Muscle layer of colon (tissue), 2 donors: ENCODE data around the gene PPFIBP1.

Experiments
- H3K27ac ChIP-seq: one replicate; pipeline ENCODE4 v1.7.0; 2013; ENCODE audit warnings: low read depth, mild to moderate bottlenecking, low read length, moderate library complexity
- H3K27me3 ChIP-seq, 2 donors: one replicate each; pipeline ENCODE4 v1.7.0; 2013; ENCODE audit warnings: low read length in 2 of 2, mild to moderate bottlenecking in 2 of 2; ENCODE audit not compliant: insufficient read depth in 2 of 2, control insufficient read depth in 1 of 2
- H3K36me3 ChIP-seq: one replicate; pipeline ENCODE4 v1.7.0; 2013; ENCODE audit warnings: mild to moderate bottlenecking, low read length; ENCODE audit not compliant: insufficient read depth
- H3K4me1 ChIP-seq: one replicate; pipeline ENCODE4 v1.7.0; 2013; ENCODE audit warnings: mild to moderate bottlenecking, low read length; ENCODE audit not compliant: insufficient read depth
- H3K4me3 ChIP-seq, 2 donors: one replicate each; pipeline ENCODE4 v1.7.0; 2013; ENCODE audit warnings: low read length in 2 of 2, low read depth in 1 of 2, mild to moderate bottlenecking in 1 of 2, moderate library complexity in 1 of 2
- H3K9ac ChIP-seq: one replicate; pipeline ENCODE4 v1.7.0; 2013; ENCODE audit warnings: low read length
- H3K9me3 ChIP-seq: one replicate; pipeline ENCODE4 v1.7.0; 2013; ENCODE audit warnings: mild to moderate bottlenecking, low read length
- donor health status: abdominal sarcoma.
- donor health status: Adenocarcinoma of cecum.

PPFIBP1 gene

GRCh38 chr12:27554421-27555186 is 30.6 kb downstream of the PPFIBP1 start:
- no peaks in the 10 kb centered on the region for H3K9me3 ChIP-seq
- H3K4me1 ChIP-seq = peaks cover 70% of the 10 kb centered on the region
- no peaks in the 10 kb centered on the region for H3K27me3 ChIP-seq
- H3K36me3 ChIP-seq = no peaks in the 10 kb centered on the region
- H3K4me3 ChIP-seq = peak overlapping the region; percentile 6 to 47
- peak overlapping the region; percentile 77 for H3K27ac ChIP-seq
- no peak overlapping the region for H3K9ac ChIP-seq

GRCh38 chr12:27555361-27555760 is 31.4 kb downstream of the PPFIBP1 start:
- Histone ChIP-seq H3K9ac (no peak overlapping the region), H3K4me3 (peak overlapping the region in 1 of 2 donors; percentile 47), H3K9me3 (no peaks in the 10 kb centered on the region), H3K36me3 (no peaks in the 10 kb centered on the region), H3K27me3 (no peaks in the 10 kb centered on the region), H3K27ac (peak overlapping the region; percentile 77), H3K4me1 (peaks cover 68% of the 10 kb centered on the region)

GRCh38 chr12:27555925-27556778 is 32.1 kb downstream of the PPFIBP1 start:
- H3K4me3 ChIP-seq = no peak overlapping the region

GRCh38 chr12:27560126-27560525 is 36.1 kb downstream of the PPFIBP1 start:
- Histone ChIP-seq H3K4me3 (no peak overlapping the region), H3K27me3 (no peaks in the 10 kb centered on the region), H3K9me3 (no peaks in the 10 kb centered on the region), H3K9ac (no peak overlapping the region), H3K36me3 (no peaks in the 10 kb centered on the region), H3K27ac (no peak overlapping the region), H3K4me1 (peaks cover 41% of the 10 kb centered on the region)

More at GRCh38 chr12:27555925-27556778, 32.1 kb downstream of the PPFIBP1 start:
- H3K36me3 ChIP-seq = no peaks in the 10 kb centered on the region
- no peak overlapping the region for H3K9ac ChIP-seq
- peaks cover 70% of the 10 kb centered on the region for H3K4me1 ChIP-seq
- no peaks in the 10 kb centered on the region for H3K9me3 ChIP-seq
- peak overlapping the region; percentile 77 for H3K27ac ChIP-seq
- H3K27me3 ChIP-seq = no peaks in the 10 kb centered on the region

- H3K27ac ChIP-seq = no peak overlapping the region
These were observed 37.7 kb downstream of the PPFIBP1 start for GRCh38 chr12:27561535-27562350.

GRCh38 chr12:27564612-27565213 is 40.7 kb downstream of the PPFIBP1 start:
- Histone ChIP-seq H3K36me3 (no peaks in the 10 kb centered on the region), H3K4me1 (peaks cover 23% of the 10 kb centered on the region), H3K9ac (no peak overlapping the region), H3K4me3 (no peak overlapping the region), H3K27me3 (no peaks in the 10 kb centered on the region), H3K9me3 (no peaks in the 10 kb centered on the region), H3K27ac (no peak overlapping the region)

More at GRCh38 chr12:27561535-27562350, 37.7 kb downstream of the PPFIBP1 start:
- H3K36me3 ChIP-seq = no peaks in the 10 kb centered on the region
- peaks cover 25% of the 10 kb centered on the region for H3K4me1 ChIP-seq
- H3K27me3 ChIP-seq = no peaks in the 10 kb centered on the region
- peak overlapping the region in 1 of 2 donors; percentile 21 for H3K4me3 ChIP-seq
- no peak overlapping the region for H3K9ac ChIP-seq
- no peaks in the 10 kb centered on the region for H3K9me3 ChIP-seq

- Histone ChIP-seq H3K36me3 (no peaks in the 10 kb centered on the region), H3K4me3 (no peak overlapping the region), H3K27ac (no peak overlapping the region), H3K9ac (no peak overlapping the region), H3K4me1 (peaks cover 10% of the 10 kb centered on the region), H3K9me3 (no peaks in the 10 kb centered on the region), H3K27me3 (no peaks in the 10 kb centered on the region)
These were observed 42.2 kb downstream of the PPFIBP1 start for GRCh38 chr12:27566159-27566558.

GRCh38 chr12:27566626-27567025 is 42.6 kb downstream of the PPFIBP1 start:
- H3K9ac ChIP-seq = no peak overlapping the region
- no peak overlapping the region for H3K4me3 ChIP-seq
- H3K27me3 ChIP-seq = no peaks in the 10 kb centered on the region
- H3K4me1 ChIP-seq = peaks cover 6% of the 10 kb centered on the region
- no peaks in the 10 kb centered on the region for H3K36me3 ChIP-seq
- no peaks in the 10 kb centered on the region for H3K9me3 ChIP-seq
- no peak overlapping the region for H3K27ac ChIP-seq

- Histone ChIP-seq H3K9me3 (no peaks in the 10 kb centered on the region), H3K4me1 (peaks cover 23% of the 10 kb centered on the region), H3K27me3 (no peaks in the 10 kb centered on the region), H3K36me3 (no peaks in the 10 kb centered on the region), H3K9ac (no peak overlapping the region), H3K27ac (no peak overlapping the region), H3K4me3 (no peak overlapping the region)
These were observed 47.5 kb downstream of the PPFIBP1 start for GRCh38 chr12:27571463-27571862.

- H3K36me3 ChIP-seq = no peaks in the 10 kb centered on the region
- no peak overlapping the region for H3K27ac ChIP-seq
- H3K9ac ChIP-seq = no peak overlapping the region
- no peaks in the 10 kb centered on the region for H3K27me3 ChIP-seq
- H3K4me1 ChIP-seq = peaks cover 23% of the 10 kb centered on the region
- no peak overlapping the region for H3K4me3 ChIP-seq
- H3K9me3 ChIP-seq = no peaks in the 10 kb centered on the region
These were observed 48.7 kb downstream of the PPFIBP1 start for GRCh38 chr12:27572486-27573255.
